Measurements from ENCODE around the gene POU3F2.

Gene POU3F2

GRCh38 chr6:98847416-98847778 lies 13.0 kb downstream of the POU3F2 start:
- Histone ChIP-seq H3K27ac (ENCODE audit: low read length) (no peak overlapping the region), H3K27me3 (ENCODE audit: low read depth, low read length) (peaks cover 59% of the 10 kb centered on the region), H3K4me1 (ENCODE audit: control insufficient read depth in 1 of 2, insufficient read depth in 2 of 2, low read length in 2 of 2) (peaks cover 5 to 41% of the 10 kb centered on the region in 2 donors)

GRCh38 chr6:98847779-98848538 lies 13.6 kb downstream of the POU3F2 start:
- Histone ChIP-seq H3K27ac (ENCODE audit: low read length) (no peak overlapping the region), H3K27me3 (ENCODE audit: low read depth, low read length) (peaks cover 54% of the 10 kb centered on the region), H3K36me3 (ENCODE audit: control insufficient read depth in 1 of 2, insufficient read depth in 2 of 2, low read length in 2 of 2) (no peaks in the 10 kb centered on the region), H3K4me3 (ENCODE audit: low read depth in 1 of 2, low read length in 2 of 2) (peak overlapping the region in 1 of 2 donors; percentile 30), H3K4me1 (ENCODE audit: control insufficient read depth in 1 of 2, insufficient read depth in 2 of 2, low read length in 2 of 2) (peaks cover 5 to 36% of the 10 kb centered on the region in 2 donors), H3K9me3 (ENCODE audit: control insufficient read depth in 1 of 2, low read length in 2 of 2) (no peaks in the 10 kb centered on the region)

More at GRCh38 chr6:98847416-98847778, 13.0 kb downstream of the POU3F2 start:
- Histone ChIP-seq H3K4me3 (ENCODE audit: low read depth in 1 of 2, low read length in 2 of 2) (peak overlapping the region in 1 of 2 donors; percentile 30), H3K9me3 (ENCODE audit: control insufficient read depth in 1 of 2, low read length in 2 of 2) (no peaks in the 10 kb centered on the region), H3K36me3 (ENCODE audit: control insufficient read depth in 1 of 2, insufficient read depth in 2 of 2, low read length in 2 of 2) (no peaks in the 10 kb centered on the region)

GRCh38 chr6:98848539-98849242 lies 14.3 kb downstream of the POU3F2 start:
- H3K27me3 ChIP-seq (ENCODE audit: low read depth, low read length), result peaks cover 47% of the 10 kb centered on the region
- H3K27ac ChIP-seq (ENCODE audit: low read length), result no peak overlapping the region
- no peaks in the 10 kb centered on the region for H3K9me3 ChIP-seq (ENCODE audit: control insufficient read depth in 1 of 2, low read length in 2 of 2)
- no peaks in the 10 kb centered on the region for H3K36me3 ChIP-seq (ENCODE audit: control insufficient read depth in 1 of 2, insufficient read depth in 2 of 2, low read length in 2 of 2)
- peak overlapping the region in 1 of 2 donors; percentile 30 for H3K4me3 ChIP-seq (ENCODE audit: low read depth in 1 of 2, low read length in 2 of 2)
- H3K4me1 ChIP-seq (ENCODE audit: control insufficient read depth in 1 of 2, insufficient read depth in 2 of 2, low read length in 2 of 2), result peaks cover 5 to 30% of the 10 kb centered on the region in 2 donors

GRCh38 chr6:98864497-98864896 lies 30.1 kb downstream of the POU3F2 start:
- no peak overlapping the region for H3K27ac ChIP-seq (ENCODE audit: low read length)
- H3K4me3 ChIP-seq (ENCODE audit: low read depth in 1 of 2, low read length in 2 of 2), result no peak overlapping the region
- H3K36me3 ChIP-seq (ENCODE audit: control insufficient read depth in 1 of 2, insufficient read depth in 2 of 2, low read length in 2 of 2), result peaks cover 0 to 6% of the 10 kb centered on the region in 2 donors
- no peaks in the 10 kb centered on the region for H3K9me3 ChIP-seq (ENCODE audit: control insufficient read depth in 1 of 2, low read length in 2 of 2)
- H3K27me3 ChIP-seq (ENCODE audit: low read depth, low read length), result no peaks in the 10 kb centered on the region
- H3K4me1 ChIP-seq (ENCODE audit: control insufficient read depth in 1 of 2, insufficient read depth in 2 of 2, low read length in 2 of 2), result no peaks in the 10 kb centered on the region

GRCh38 chr6:98871057-98871456 lies 36.7 kb downstream of the POU3F2 start:
- H3K4me3 ChIP-seq (ENCODE audit: low read depth in 1 of 2, low read length in 2 of 2), result no peak overlapping the region
- no peaks in the 10 kb centered on the region for H3K4me1 ChIP-seq (ENCODE audit: control insufficient read depth in 1 of 2, insufficient read depth in 2 of 2, low read length in 2 of 2)
- H3K27ac ChIP-seq (ENCODE audit: low read length), result no peak overlapping the region
- H3K9me3 ChIP-seq (ENCODE audit: control insufficient read depth in 1 of 2, low read length in 2 of 2), result no peaks in the 10 kb centered on the region
- H3K36me3 ChIP-seq (ENCODE audit: control insufficient read depth in 1 of 2, insufficient read depth in 2 of 2, low read length in 2 of 2), result peaks cover 2 to 6% of the 10 kb centered on the region in 2 donors
- no peaks in the 10 kb centered on the region for H3K27me3 ChIP-seq (ENCODE audit: low read depth, low read length)

GRCh38 chr6:98871821-98872220 lies 37.4 kb downstream of the POU3F2 start:
- Histone ChIP-seq H3K27me3 (ENCODE audit: low read depth, low read length) (no peaks in the 10 kb centered on the region), H3K4me3 (ENCODE audit: low read depth in 1 of 2, low read length in 2 of 2) (no peak overlapping the region), H3K36me3 (ENCODE audit: control insufficient read depth in 1 of 2, insufficient read depth in 2 of 2, low read length in 2 of 2) (peaks cover 0 to 6% of the 10 kb centered on the region in 2 donors), H3K4me1 (ENCODE audit: control insufficient read depth in 1 of 2, insufficient read depth in 2 of 2, low read length in 2 of 2) (no peaks in the 10 kb centered on the region), H3K9me3 (ENCODE audit: control insufficient read depth in 1 of 2, low read length in 2 of 2) (no peaks in the 10 kb centered on the region), H3K27ac (ENCODE audit: low read length) (no peak overlapping the region)

GRCh38 chr6:98875375-98875774 lies 41.0 kb downstream of the POU3F2 start:
- H3K27me3 ChIP-seq (ENCODE audit: low read depth, low read length), result no peaks in the 10 kb centered on the region
- no peak overlapping the region for H3K4me3 ChIP-seq (ENCODE audit: low read depth in 1 of 2, low read length in 2 of 2)
- no peaks in the 10 kb centered on the region for H3K9me3 ChIP-seq (ENCODE audit: control insufficient read depth in 1 of 2, low read length in 2 of 2)
- no peaks in the 10 kb centered on the region for H3K4me1 ChIP-seq (ENCODE audit: control insufficient read depth in 1 of 2, insufficient read depth in 2 of 2, low read length in 2 of 2)
- peaks cover 0 to 10% of the 10 kb centered on the region in 2 donors for H3K36me3 ChIP-seq (ENCODE audit: control insufficient read depth in 1 of 2, insufficient read depth in 2 of 2, low read length in 2 of 2)
- H3K27ac ChIP-seq (ENCODE audit: low read length), result no peak overlapping the region

GRCh38 chr6:98877250-98877649 lies 42.9 kb downstream of the POU3F2 start:
- Histone ChIP-seq H3K27ac (ENCODE audit: low read length) (no peak overlapping the region), H3K27me3 (ENCODE audit: low read depth, low read length) (no peaks in the 10 kb centered on the region), H3K4me3 (ENCODE audit: low read depth in 1 of 2, low read length in 2 of 2) (no peak overlapping the region), H3K4me1 (ENCODE audit: control insufficient read depth in 1 of 2, insufficient read depth in 2 of 2, low read length in 2 of 2) (no peaks in the 10 kb centered on the region), H3K36me3 (ENCODE audit: control insufficient read depth in 1 of 2, insufficient read depth in 2 of 2, low read length in 2 of 2) (peaks cover 0 to 4% of the 10 kb centered on the region in 2 donors), H3K9me3 (ENCODE audit: control insufficient read depth in 1 of 2, low read length in 2 of 2) (no peaks in the 10 kb centered on the region)

- Histone ChIP-seq H3K4me3 (ENCODE audit: low read depth in 1 of 2, low read length in 2 of 2) (no peak overlapping the region), H3K9me3 (ENCODE audit: control insufficient read depth in 1 of 2, low read length in 2 of 2) (no peaks in the 10 kb centered on the region), H3K4me1 (ENCODE audit: control insufficient read depth in 1 of 2, insufficient read depth in 2 of 2, low read length in 2 of 2) (no peaks in the 10 kb centered on the region), H3K27ac (ENCODE audit: low read length) (no peak overlapping the region), H3K27me3 (ENCODE audit: low read depth, low read length) (no peaks in the 10 kb centered on the region), H3K36me3 (ENCODE audit: control insufficient read depth in 1 of 2, insufficient read depth in 2 of 2, low read length in 2 of 2) (peaks cover 0 to 7% of the 10 kb centered on the region in 2 donors)
Observed at GRCh38 chr6:98880486-98880885, 46.1 kb downstream of the POU3F2 start.

- Histone ChIP-seq H3K27ac (ENCODE audit: low read length) (no peak overlapping the region), H3K4me1 (ENCODE audit: control insufficient read depth in 1 of 2, insufficient read depth in 2 of 2, low read length in 2 of 2) (no peaks in the 10 kb centered on the region), H3K36me3 (ENCODE audit: control insufficient read depth in 1 of 2, insufficient read depth in 2 of 2, low read length in 2 of 2) (peaks cover 5 to 16% of the 10 kb centered on the region in 2 donors), H3K9me3 (ENCODE audit: control insufficient read depth in 1 of 2, low read length in 2 of 2) (no peaks in the 10 kb centered on the region), H3K4me3 (ENCODE audit: low read depth in 1 of 2, low read length in 2 of 2) (no peak overlapping the region), H3K27me3 (ENCODE audit: low read depth, low read length) (no peaks in the 10 kb centered on the region)
Observed at GRCh38 chr6:98885330-98885729, 51.0 kb downstream of the POU3F2 start.

- H3K4me3 ChIP-seq (ENCODE audit: low read depth in 1 of 2, low read length in 2 of 2), result no peak overlapping the region
- no peaks in the 10 kb centered on the region for H3K4me1 ChIP-seq (ENCODE audit: control insufficient read depth in 1 of 2, insufficient read depth in 2 of 2, low read length in 2 of 2)
- H3K9me3 ChIP-seq (ENCODE audit: control insufficient read depth in 1 of 2, low read length in 2 of 2), result no peaks in the 10 kb centered on the region
- no peak overlapping the region for H3K27ac ChIP-seq (ENCODE audit: low read length)
- H3K27me3 ChIP-seq (ENCODE audit: low read depth, low read length), result no peaks in the 10 kb centered on the region
- peaks cover 8 to 19% of the 10 kb centered on the region in 2 donors for H3K36me3 ChIP-seq (ENCODE audit: control insufficient read depth in 1 of 2, insufficient read depth in 2 of 2, low read length in 2 of 2)
Observed at GRCh38 chr6:98887650-98888049, 53.3 kb downstream of the POU3F2 start.

Measured in muscle layer of duodenum (tissue), 2 donors.